Measurements from ENCODE around the gene KAZALD1.

The KAZALD1 gene

GRCh38 chr10:101053516-101053915, 8.3 kb upstream of the KAZALD1 start:
- TF ChIP-seq EP300 (IDR thresholded peaks at IDR 0.05; ENCODE audit: borderline replicate concordance), result no peak
- TF ChIP-seq TEAD4 (IDR thresholded peaks at IDR 0.05), result no peak
- no peak for TF ChIP-seq YY1 (IDR thresholded peaks at IDR 0.05; ENCODE audit: low read depth)

- TF ChIP-seq CEBPB (IDR thresholded peaks at IDR 0.05), result no peak
- no peak for TF ChIP-seq YY1 (IDR thresholded peaks at IDR 0.05; ENCODE audit: low read depth)
- TF ChIP-seq TCF12 (IDR thresholded peaks at IDR 0.05; ENCODE audit: low read depth), result no peak
- no peak for TF ChIP-seq EP300 (IDR thresholded peaks at IDR 0.05; ENCODE audit: borderline replicate concordance)
- TF ChIP-seq MAX (IDR thresholded peaks at IDR 0.05), result no peak
- no peak for TF ChIP-seq NFIC (IDR thresholded peaks at IDR 0.05)
- TF ChIP-seq EGR1 (IDR thresholded peaks at IDR 0.05), result no peak
- TF ChIP-seq FOXM1 (IDR thresholded peaks at IDR 0.05; ENCODE audit: borderline replicate concordance, low read depth), result no peak
- no peak for TF ChIP-seq TEAD4 (IDR thresholded peaks at IDR 0.05)
- no peak for TF ChIP-seq TAF1 (IDR thresholded peaks at IDR 0.05; ENCODE audit: low read depth)
- TF ChIP-seq USF1 (IDR thresholded peaks at IDR 0.05), result no peak
- TF ChIP-seq CREB1 (IDR thresholded peaks at IDR 0.05; ENCODE audit: low read depth), result no peak
- no peak for TF ChIP-seq REST (IDR thresholded peaks at IDR 0.05; ENCODE audit: low read depth)
- TF ChIP-seq RAD21 (IDR thresholded peaks at IDR 0.05; ENCODE audit: low read depth), result no peak
- TF ChIP-seq ZBTB7A (IDR thresholded peaks at IDR 0.05; ENCODE audit: low read depth), result no peak
Measured at GRCh38 chr10:101054351-101054750, 7.4 kb upstream of the KAZALD1 start.

- TF ChIP-seq EGR1 (IDR thresholded peaks at IDR 0.05) (no peak), TCF12 (IDR thresholded peaks at IDR 0.05; ENCODE audit: low read depth) (no peak), RAD21 (IDR thresholded peaks at IDR 0.05; ENCODE audit: low read depth) (no peak), USF1 (IDR thresholded peaks at IDR 0.05) (no peak), EP300 (IDR thresholded peaks at IDR 0.05; ENCODE audit: borderline replicate concordance) (no peak), MAX (IDR thresholded peaks at IDR 0.05) (no peak), TEAD4 (IDR thresholded peaks at IDR 0.05) (no peak), ZBTB7A (IDR thresholded peaks at IDR 0.05; ENCODE audit: low read depth) (no peak), REST (IDR thresholded peaks at IDR 0.05; ENCODE audit: low read depth) (no peak), YY1 (IDR thresholded peaks at IDR 0.05; ENCODE audit: low read depth) (no peak), FOXM1 (IDR thresholded peaks at IDR 0.05; ENCODE audit: borderline replicate concordance, low read depth) (no peak), CREB1 (IDR thresholded peaks at IDR 0.05; ENCODE audit: low read depth) (no peak), CEBPB (IDR thresholded peaks at IDR 0.05) (no peak), NFIC (IDR thresholded peaks at IDR 0.05) (no peak), TAF1 (IDR thresholded peaks at IDR 0.05; ENCODE audit: low read depth) (no peak)
Measured at GRCh38 chr10:101054876-101055275, 6.9 kb upstream of the KAZALD1 start.

- no peak for TF ChIP-seq TAF1 (IDR thresholded peaks at IDR 0.05; ENCODE audit: low read depth)
- peak; percentile 15; the same call in 1 of the 2 replicates for TF ChIP-seq RAD21 (IDR thresholded peaks at IDR 0.05; ENCODE audit: low read depth)
- no peak for TF ChIP-seq CEBPB (IDR thresholded peaks at IDR 0.05)
Measured at GRCh38 chr10:101055411-101055810, 6.4 kb upstream of the KAZALD1 start.

GRCh38 chr10:101056365-101057151, 5.2 kb upstream of the KAZALD1 start:
- TF ChIP-seq RAD21 (IDR thresholded peaks at IDR 0.05; ENCODE audit: low read depth), result no peak
- TF ChIP-seq EGR1 (IDR thresholded peaks at IDR 0.05), result no peak
- TF ChIP-seq FOXM1 (IDR thresholded peaks at IDR 0.05; ENCODE audit: borderline replicate concordance, low read depth), result no peak
- TF ChIP-seq CREB1 (IDR thresholded peaks at IDR 0.05; ENCODE audit: low read depth), result no peak
- TF ChIP-seq REST (IDR thresholded peaks at IDR 0.05; ENCODE audit: low read depth), result no peak
- no peak for TF ChIP-seq TEAD4 (IDR thresholded peaks at IDR 0.05)
- TF ChIP-seq ZBTB7A (IDR thresholded peaks at IDR 0.05; ENCODE audit: low read depth), result no peak
- no peak for TF ChIP-seq USF1 (IDR thresholded peaks at IDR 0.05)
- no peak for TF ChIP-seq TCF12 (IDR thresholded peaks at IDR 0.05; ENCODE audit: low read depth)
- TF ChIP-seq EP300 (IDR thresholded peaks at IDR 0.05; ENCODE audit: borderline replicate concordance), result no peak
- TF ChIP-seq TAF1 (IDR thresholded peaks at IDR 0.05; ENCODE audit: low read depth), result no peak
- TF ChIP-seq YY1 (IDR thresholded peaks at IDR 0.05; ENCODE audit: low read depth), result no peak
- no peak for TF ChIP-seq MAX (IDR thresholded peaks at IDR 0.05)
- no peak for TF ChIP-seq NFIC (IDR thresholded peaks at IDR 0.05)
- TF ChIP-seq CEBPB (IDR thresholded peaks at IDR 0.05), result no peak

Measured in Ishikawa (cell line).